Keratinocyte (primary cell): ENCODE measurements around the gene TNFAIP8. TPM values are rescaled to one million over a fixed set of nuclear protein-coding genes. Genes with fewer than 3 reads are reported as not detected.

Experiments used
- DNase-seq: peaks from one replicate; pipeline ENCODE4 v3.0.0-alpha.2; 2011; ENCODE audit warnings: low read depth, missing footprints, low spot score
- FAIRE-seq: peaks from 2 replicates; lab custom pipeline; 2011; peaks lifted over from hg19 to GRCh38; lab: Jason Lieb, UNC
- H2AFZ ChIP-seq: 2 replicates; pipeline ENCODE4 v1.6.0; 2012; ENCODE audit warnings: low read length, control low read depth, inconsistent platforms; ENCODE audit not compliant: control insufficient read depth
- H3K27ac ChIP-seq: 2 replicates; pipeline ENCODE4 v1.5.1; 2011; ENCODE audit warnings: low read length; ENCODE audit not compliant: control insufficient read depth, insufficient read depth
- H3K27me3 ChIP-seq: 3 replicates; pipeline ENCODE4 v1.6.0; 2011; ENCODE audit warnings: low read length; ENCODE audit not compliant: control insufficient read depth, insufficient read depth; ENCODE audit errors: extremely low read depth
- H3K36me3 ChIP-seq, 2 experiments: 2 replicates in 1 of 2; 3 replicates in 1 of 2; pipeline ENCODE4 v1.5.1; 2011; ENCODE audit warnings: low read length in 2 of 2, mild to moderate bottlenecking in 1 of 2; ENCODE audit not compliant: control insufficient read depth in 2 of 2, insufficient read depth in 2 of 2; ENCODE audit errors: extremely low read depth in 1 of 2
- H3K4me1 ChIP-seq: 3 replicates; pipeline ENCODE4 v1.5.1; 2011; ENCODE audit warnings: low read length; ENCODE audit not compliant: control insufficient read depth, insufficient read depth; ENCODE audit errors: extremely low read depth
- H3K4me2 ChIP-seq: 3 replicates; pipeline ENCODE4 v1.6.0; 2011; ENCODE audit warnings: low read depth, low read length; ENCODE audit not compliant: control insufficient read depth, insufficient read depth; ENCODE audit errors: extremely low read depth
- H3K4me3 ChIP-seq, 3 experiments: fragments of 200-600 bp in 1 of 3; sonication (generic) in 1 of 3; 2 replicates in 2 of 3; 3 replicates in 1 of 3; pipeline ENCODE4 v1.5.1; 2011 to 2016; ENCODE audit warnings: low read length in 3 of 3, mild to moderate bottlenecking in 3 of 3, control low read depth in 2 of 3, inconsistent platforms in 1 of 3, low read depth in 1 of 3, mixed read lengths in 1 of 3, mixed run types in 1 of 3, moderate library complexity in 1 of 3; ENCODE audit not compliant: control insufficient read depth in 2 of 3, insufficient read depth in 2 of 3; ENCODE audit errors: extremely low read depth in 1 of 3
- H3K79me2 ChIP-seq: 2 replicates; pipeline ENCODE4 v1.6.0; 2012; ENCODE audit warnings: low read length; ENCODE audit not compliant: control insufficient read depth, insufficient read depth
- H3K9ac ChIP-seq: 3 replicates; pipeline ENCODE4 v1.6.0; 2011; ENCODE audit warnings: low read length; ENCODE audit not compliant: control insufficient read depth, insufficient read depth; ENCODE audit errors: extremely low read depth
- H3K9me1 ChIP-seq: 3 replicates; pipeline ENCODE4 v1.6.0; 2011; ENCODE audit warnings: low read length; ENCODE audit not compliant: control insufficient read depth, insufficient read depth; ENCODE audit errors: extremely low read depth
- H3K9me3 ChIP-seq: 2 replicates; pipeline ENCODE4 v1.5.1; 2012; ENCODE audit warnings: low read depth, low read length; ENCODE audit not compliant: control insufficient read depth
- H4K20me1 ChIP-seq: 3 replicates; pipeline ENCODE4 v1.6.0; 2011; ENCODE audit warnings: low read length; ENCODE audit not compliant: control insufficient read depth, insufficient read depth; ENCODE audit errors: extremely low read depth
- CTCF ChIP-seq, 3 experiments: IDR thresholded peaks in 1 of 3; conservative IDR thresholded peaks in 1 of 3; optimal IDR thresholded peaks in 1 of 3; 2 replicates in 2 of 3; 3 replicates in 1 of 3; pipeline versions ENCODE3 to v1.5.1; 2011; ENCODE audit warnings: low read length in 3 of 3, mild to moderate bottlenecking in 3 of 3, moderate library complexity in 2 of 3, control low read depth in 1 of 3, inconsistent platforms in 1 of 3; ENCODE audit not compliant: insufficient read depth in 2 of 3; ENCODE audit errors: extremely low read depth in 1 of 3
- EZH2 ChIP-seq: IDR thresholded peaks from one replicate; pipeline ENCODE4 v1.6.1; 2012; ENCODE audit warnings: inconsistent platforms, mild to moderate bottlenecking, low read length, moderate library complexity
- dilution Hi-C: fragments of 300-500 bp; cut with MboI; formaldehyde crosslinking; loops from one replicate; pipeline ENCODE4 v1.7.0; 2020; ENCODE audit warnings: low sequenced_read_pairs; ENCODE audit not compliant: extremely low pct_ligation_motif_present
- polyA plus RNA-seq, 5 experiments: library from polyadenylated mRNA; depleted of rRNA in 3 of 5; stranded (reverse) in 3 of 5; stranded (forward) in 1 of 5; unstranded in 1 of 5; fragments of >200 nt; gene quantifications; 1 replicate in 1 of 5; 2 replicates in 3 of 5; 3 replicates in 1 of 5; pipeline versions ENCODE4 v1.2.1 to v1.2.3, GENCODE V29; 2011 to 2012; ENCODE audit warnings: missing spikeins in 2 of 5, low read depth in 1 of 5, low replicate concordance in 1 of 5

The TNFAIP8 gene
- polyA plus RNA-seq, 1 donor (not counting 4 experiments of a cell fraction or from before 2014, with no cell fraction given): 20.8 TPM

- Histone ChIP-seq H3K9me3 (no peaks in the 10 kb centered on the region), H2AFZ (no peak overlapping the region), H3K4me3 (no peak overlapping the region), H3K36me3 (no peaks in the 10 kb centered on the region), H3K9ac (no peak overlapping the region), H4K20me1 (no peaks in the 10 kb centered on the region), H3K27me3 (no peaks in the 10 kb centered on the region), H3K4me1 (peaks cover 13% of the 10 kb centered on the region), H3K79me2 (peaks cover 1% of the 10 kb centered on the region), H3K4me2 (no peak overlapping the region), H3K9me1 (no peaks in the 10 kb centered on the region), H3K27ac (no peak overlapping the region)
- TF ChIP-seq EZH2: no peak
- TF ChIP-seq CTCF (optimal IDR thresholded peaks at IDR 0.05 in 1 of 3, IDR thresholded peaks at IDR 0.05 in 1 of 3, conservative IDR thresholded peaks at IDR 0.05 in 1 of 3; ENCODE audit: extremely low read depth in 1 of 3, insufficient read depth in 2 of 3, low read length in 3 of 3): no peak
- no peak for DNase-seq
- FAIRE-seq: peak; percentile 66
- dilution Hi-C loops: no loop called here
Measured at GRCh38 chr5:119387945-119388618, 32.3 kb downstream of the TNFAIP8 start.

- no peak for TF ChIP-seq CTCF (optimal IDR thresholded peaks at IDR 0.05 in 1 of 3, IDR thresholded peaks at IDR 0.05 in 1 of 3, conservative IDR thresholded peaks at IDR 0.05 in 1 of 3; ENCODE audit: extremely low read depth in 1 of 3, insufficient read depth in 2 of 3, low read length in 3 of 3)
- TF ChIP-seq EZH2: no peak
- dilution Hi-C loops: no loop called here
- DNase-seq (no peak), FAIRE-seq (no peak)
- Histone ChIP-seq H3K9me3 (no peaks in the 10 kb centered on the region), H3K9me1 (no peaks in the 10 kb centered on the region), H3K79me2 (peaks cover 1% of the 10 kb centered on the region), H2AFZ (no peak overlapping the region), H3K4me3 (no peak overlapping the region), H3K4me1 (peaks cover 19% of the 10 kb centered on the region), H3K36me3 (no peaks in the 10 kb centered on the region), H3K4me2 (no peak overlapping the region), H3K27me3 (no peaks in the 10 kb centered on the region), H3K27ac (no peak overlapping the region), H4K20me1 (no peaks in the 10 kb centered on the region), H3K9ac (no peak overlapping the region)
Measured at GRCh38 chr5:119388619-119389190, 32.9 kb downstream of the TNFAIP8 start.
